HG02938 (cell line): ENCODE results near the gene CPE.

ENCODE experiments used
- ATAC-seq: cut with Tn5 transposase; IDR thresholded peaks from one replicate; pipeline ENCODE4 v1.9.1; 2021; ENCODE audit warnings: mild to moderate bottlenecking, moderate library complexity; ENCODE audit not compliant: unreplicated experiment

Gene CPE

GRCh38 chr4:165364452-165365080 is 14.2 kb upstream of the CPE start:
- no peak for ATAC-seq

- ATAC-seq: no peak
Measured at GRCh38 chr4:165367040-165367439, 11.8 kb upstream of the CPE start.

DNA sequence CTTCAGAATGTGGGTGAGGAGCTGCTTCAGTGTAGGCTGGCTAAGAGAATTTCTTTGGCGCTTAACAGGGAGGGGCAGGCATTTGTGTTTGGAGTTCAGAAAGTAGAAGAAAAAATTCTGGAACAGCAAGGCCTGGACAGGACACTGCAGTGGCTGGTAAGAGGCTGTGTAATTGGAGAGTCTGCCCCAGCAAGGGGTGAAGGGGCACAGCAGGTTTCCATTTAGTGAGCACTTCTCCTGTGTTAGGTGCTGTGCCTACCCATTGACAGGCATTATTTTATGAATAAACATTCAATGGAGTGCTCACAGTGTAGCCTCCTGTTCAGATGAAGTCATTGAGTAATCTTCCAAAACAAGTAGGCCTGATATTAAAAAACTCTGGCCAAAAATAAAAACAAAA is 10.7 kb upstream of the CPE start:
- ATAC-seq: no peak

DNA sequence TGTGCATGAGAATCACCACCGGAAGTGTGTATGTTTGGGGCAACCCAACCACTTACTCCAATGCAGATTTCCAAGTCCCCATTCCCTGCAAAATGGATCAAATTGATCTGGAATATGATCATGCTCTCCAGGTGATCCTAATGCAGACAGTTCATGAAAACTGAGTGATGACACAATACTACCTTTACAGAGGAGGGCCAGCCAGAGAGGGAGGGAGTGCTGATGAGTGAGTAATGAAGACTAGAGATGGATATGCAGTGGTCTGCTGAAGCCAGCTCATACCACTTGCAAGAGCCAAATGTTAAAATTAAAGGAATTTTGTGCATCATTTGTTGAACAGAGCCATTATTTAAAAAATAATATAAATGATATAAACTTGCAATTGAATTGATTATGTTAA is 10.2 kb upstream of the CPE start:
- ATAC-seq: no peak

GRCh38 chr4:165369522-165369921 is 9.3 kb upstream of the CPE start:
- ATAC-seq: no peak

DNA sequence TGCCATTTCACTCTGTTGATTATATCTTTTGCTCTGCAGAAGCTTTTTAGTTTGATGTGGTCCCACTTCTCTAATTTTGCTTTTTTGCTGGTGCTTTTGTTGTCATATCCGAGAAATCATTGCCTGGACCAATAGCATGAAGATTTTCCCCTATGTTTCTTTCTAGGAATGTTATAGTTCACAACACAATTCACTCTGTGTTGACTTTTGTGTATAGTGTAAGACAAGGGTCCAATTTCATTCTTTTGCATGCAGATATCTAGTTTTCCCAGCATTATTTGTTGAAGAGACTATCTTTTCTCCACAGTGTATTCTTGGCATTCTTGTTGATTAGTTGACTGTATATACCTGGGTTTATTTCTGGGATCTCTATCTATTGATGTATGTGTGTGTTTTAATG is 8.3 kb upstream of the CPE start:
- ATAC-seq: no peak

DNA sequence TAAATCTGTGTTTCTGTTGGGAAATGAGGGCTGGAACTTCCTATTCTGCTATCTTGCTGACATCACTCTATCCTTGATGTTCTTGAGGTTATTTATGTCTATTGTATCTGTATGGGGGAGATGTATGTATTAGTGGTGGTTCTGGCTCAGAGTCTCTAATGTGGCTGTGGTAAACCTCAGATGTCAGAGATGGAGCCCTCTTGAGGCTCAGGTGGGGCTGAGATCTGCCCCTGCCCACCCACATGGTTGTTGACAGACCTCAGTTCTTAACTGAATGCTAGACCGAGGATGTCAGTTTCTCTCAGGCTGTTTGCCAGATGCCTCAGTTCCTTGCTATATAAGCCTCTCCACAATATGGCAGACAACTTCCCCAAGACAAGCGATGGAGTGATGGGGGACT is 3.3 kb upstream of the CPE start:
- no peak for ATAC-seq

DNA sequence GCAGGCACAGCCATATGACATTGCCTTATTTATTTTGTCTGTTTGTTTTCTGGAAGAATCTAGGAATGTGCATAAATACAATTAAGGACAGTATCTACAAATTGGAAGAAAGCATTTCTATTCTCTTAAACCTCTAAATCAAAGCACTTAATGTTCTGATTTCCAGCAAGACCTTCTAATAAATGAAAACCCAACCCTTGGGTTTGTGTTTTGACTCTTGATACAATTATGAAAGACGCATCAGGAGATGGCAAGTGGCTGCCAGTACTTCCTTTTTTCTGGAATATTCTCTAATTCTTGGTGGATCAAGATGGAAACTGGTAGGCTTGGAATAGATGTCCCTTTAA is 437 bp upstream of the CPE start:
- ATAC-seq: no peak

- ATAC-seq: no peak
Measured at GRCh38 chr4:165379678-165380064, 863 bp downstream of the CPE start.

GRCh38 chr4:165380805-165381204 is 2.0 kb downstream of the CPE start:
- ATAC-seq: no peak

DNA sequence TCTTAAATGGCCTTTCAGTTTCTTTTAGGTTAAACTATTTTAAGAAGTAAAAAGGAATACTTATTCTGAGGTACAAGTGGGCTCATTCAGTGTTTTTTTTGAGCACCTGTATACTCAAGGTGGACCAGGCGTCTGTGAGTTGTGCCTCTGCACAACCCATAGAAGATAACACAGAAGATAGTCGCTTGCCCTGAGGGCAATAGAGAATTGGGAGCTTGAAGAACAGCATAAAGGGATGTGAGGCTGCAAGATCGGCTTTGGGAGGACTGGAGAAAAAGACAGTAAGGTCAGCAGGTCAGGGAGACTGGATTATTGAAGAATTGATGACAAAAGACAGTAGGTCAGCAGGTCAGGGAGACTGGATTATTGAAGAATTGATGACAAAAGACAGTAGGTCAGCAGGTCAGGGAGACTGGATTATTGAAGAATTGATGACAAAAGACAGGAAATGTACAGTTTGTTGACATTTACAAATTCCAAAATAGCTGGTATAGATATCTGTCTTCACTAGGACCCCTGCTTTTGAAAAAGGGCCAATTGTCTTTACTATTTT is 3.1 kb downstream of the CPE start:
- ATAC-seq: no peak

GRCh38 chr4:165382640-165383039 is 3.8 kb downstream of the CPE start:
- no peak for ATAC-seq

DNA sequence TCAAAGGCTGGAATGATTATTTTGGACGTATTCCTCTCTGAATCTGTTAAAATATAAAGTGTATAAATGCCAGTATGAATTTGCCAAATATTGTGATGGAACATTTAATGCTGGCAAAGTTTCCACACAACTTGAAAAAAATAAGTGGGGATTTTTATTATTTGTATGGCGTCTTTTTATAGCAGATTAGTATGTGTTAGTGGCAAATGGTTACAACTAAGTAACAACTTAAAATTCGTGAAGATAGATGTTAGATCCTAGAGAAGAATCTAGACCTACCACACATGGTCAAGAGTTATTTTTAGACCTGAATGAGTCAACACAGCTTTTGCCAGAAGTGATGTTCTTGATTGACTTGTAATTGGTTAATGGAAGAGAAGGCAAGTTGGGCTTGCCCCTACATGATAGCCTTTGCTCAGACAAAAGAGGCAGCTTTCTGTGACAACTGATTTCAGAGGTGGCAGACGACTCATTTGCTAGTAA is 4.8 kb downstream of the CPE start:
- ATAC-seq: no peak

GRCh38 chr4:165384186-165384585 is 5.4 kb downstream of the CPE start:
- no peak for ATAC-seq

DNA sequence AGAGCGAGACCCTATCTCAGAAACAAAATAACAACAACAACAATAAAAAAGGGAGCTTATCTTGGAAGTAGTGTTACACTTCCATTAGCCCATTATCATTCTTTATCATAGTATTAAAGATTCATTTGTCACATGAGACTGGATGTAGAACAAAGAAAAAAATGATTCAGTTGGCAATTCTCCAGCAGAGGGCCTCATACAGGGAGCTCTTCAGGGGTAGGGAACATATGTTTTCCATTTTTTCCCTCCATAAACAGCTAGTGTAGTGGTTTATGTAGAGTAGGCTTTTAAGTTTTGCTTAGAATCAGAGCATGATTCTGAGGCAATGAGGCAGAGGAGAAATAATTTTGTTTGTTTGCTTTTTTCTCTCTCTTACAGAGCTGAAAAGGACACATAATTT is 5.8 kb downstream of the CPE start:
- no peak for ATAC-seq

DNA sequence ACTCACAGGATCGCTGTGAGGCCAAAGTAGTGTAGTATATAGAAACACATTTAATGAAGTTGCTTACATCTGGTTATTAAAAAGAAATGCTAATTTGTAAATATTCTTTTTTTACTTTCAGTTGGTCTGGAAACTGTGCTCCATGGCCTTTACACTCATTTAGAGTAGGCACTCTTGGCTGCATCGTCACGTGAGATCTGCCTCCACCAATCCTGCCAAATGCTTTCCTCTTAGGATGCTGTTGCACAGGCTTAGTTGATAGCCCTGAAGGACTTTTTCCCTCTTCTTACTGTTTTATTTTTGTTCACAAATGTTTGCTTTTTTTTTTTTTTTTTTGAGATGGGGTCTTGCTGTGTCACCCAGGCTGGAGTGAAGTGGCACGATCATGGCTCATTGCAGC is 6.3 kb downstream of the CPE start:
- no peak for ATAC-seq

DNA sequence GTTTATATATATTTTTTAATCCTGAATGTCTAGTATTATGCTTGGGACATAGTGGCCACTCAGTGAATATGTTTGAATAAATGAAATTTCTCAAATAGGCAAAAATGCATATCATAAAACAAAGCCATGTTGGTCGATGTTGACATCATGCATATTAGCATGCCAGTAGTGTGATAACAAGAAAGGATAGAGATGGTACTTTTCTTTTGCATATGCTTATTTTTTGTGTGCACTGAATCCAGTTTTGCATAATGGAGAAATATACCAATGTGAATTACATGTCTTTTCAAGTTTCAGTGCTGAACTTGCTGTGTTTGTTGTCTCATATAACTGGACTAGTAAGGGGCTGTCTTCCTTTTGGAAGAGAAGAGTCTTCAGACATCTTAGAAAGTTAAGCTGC is 7.5 kb downstream of the CPE start:
- ATAC-seq: no peak

- no peak for ATAC-seq
Measured at GRCh38 chr4:165388756-165389155, 9.9 kb downstream of the CPE start.

GRCh38 chr4:165393051-165393450 is 14.2 kb downstream of the CPE start:
- ATAC-seq: no peak

DNA sequence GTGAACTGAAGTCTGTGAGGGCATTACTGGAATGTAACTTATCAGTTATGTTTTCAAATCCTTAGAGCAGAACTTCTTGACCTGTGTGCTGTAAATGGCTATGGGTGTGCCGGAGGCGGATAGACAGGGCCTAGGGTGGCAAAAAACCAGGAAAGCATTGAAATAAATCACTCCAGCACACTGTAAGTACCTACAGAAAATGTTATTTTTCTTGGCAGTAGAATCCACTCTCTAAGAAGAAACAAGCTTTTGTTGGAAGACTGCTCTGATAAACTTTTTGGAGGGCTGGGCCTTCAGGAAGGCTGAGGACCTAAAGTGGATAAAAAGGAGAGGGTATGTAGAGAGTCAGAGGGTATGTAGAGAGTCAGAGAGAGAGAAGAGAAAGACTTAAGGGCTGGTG is 14.9 kb downstream of the CPE start:
- no peak for ATAC-seq

DNA sequence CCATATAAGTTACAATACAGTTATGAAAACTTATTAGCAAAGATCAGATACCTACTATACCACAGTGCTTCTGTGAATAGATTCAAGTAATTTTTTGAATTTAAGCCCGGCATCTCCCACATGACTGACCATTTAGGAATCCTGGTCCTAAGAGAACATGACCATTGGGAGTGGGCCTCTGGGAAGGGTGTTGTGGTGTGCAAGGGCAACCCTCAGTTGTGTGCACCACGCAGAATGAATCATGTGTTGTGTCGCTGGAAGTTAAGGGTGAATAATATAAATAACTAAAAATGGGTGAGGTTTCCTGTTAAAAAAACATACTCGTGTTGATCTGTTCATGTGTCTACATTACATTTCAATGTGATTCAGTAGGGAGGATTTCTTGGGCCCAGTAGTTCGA is 15.5 kb downstream of the CPE start:
- ATAC-seq: no peak

- ATAC-seq: peak; percentile 80
Measured at GRCh38 chr4:165398570-165398969, 19.8 kb downstream of the CPE start.

- ATAC-seq: no peak
Measured at GRCh38 chr4:165402375-165402774, 23.6 kb downstream of the CPE start.
